ENCODE data around the gene PROSER3.

- TF ChIP-seq CTCF (IDR thresholded peaks at IDR 0.05) (no peak), POLR2A (IDR thresholded peaks at IDR 0.05) (no peak)
These were observed 43.9 kb downstream of the PROSER3 start for GRCh38 chr19:35801828-35802227.

Data from body of pancreas (tissue), 4 donors.